HG02798 (cell line): Measurements from ENCODE around the gene C5orf63.
"Not testable (repeated sequence)": the region's sequence is repeated elsewhere in the genome, so short reads cannot be mapped to it uniquely, and the experiment has no call there.

Source experiments
- ATAC-seq: cut with Tn5 transposase; IDR thresholded peaks from one replicate; pipeline ENCODE4 v1.9.1; 2021; ENCODE audit warnings: mild to moderate bottlenecking; ENCODE audit not compliant: unreplicated experiment, poor library complexity

The C5orf63 gene

DNA sequence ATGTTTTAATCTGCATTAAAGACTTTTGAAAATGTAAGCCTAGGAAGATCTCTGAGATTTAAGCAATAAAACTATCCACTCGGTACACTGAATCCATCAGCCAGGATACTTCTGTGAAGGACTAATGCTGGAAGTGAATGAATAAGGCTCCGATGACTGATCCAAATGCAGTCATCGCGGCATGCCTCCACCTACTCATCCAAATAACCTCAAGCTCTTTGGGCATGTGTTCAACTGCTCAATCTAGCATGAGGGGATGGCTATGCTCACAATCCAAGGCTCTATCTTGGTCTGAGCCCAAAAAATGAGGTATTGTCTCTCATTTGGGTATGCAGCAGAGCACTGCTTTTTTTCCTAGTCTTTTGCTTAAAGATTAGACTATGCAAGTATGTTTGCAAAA lies 62.1 kb downstream of the C5orf63 start:
- no peak for ATAC-seq

DNA sequence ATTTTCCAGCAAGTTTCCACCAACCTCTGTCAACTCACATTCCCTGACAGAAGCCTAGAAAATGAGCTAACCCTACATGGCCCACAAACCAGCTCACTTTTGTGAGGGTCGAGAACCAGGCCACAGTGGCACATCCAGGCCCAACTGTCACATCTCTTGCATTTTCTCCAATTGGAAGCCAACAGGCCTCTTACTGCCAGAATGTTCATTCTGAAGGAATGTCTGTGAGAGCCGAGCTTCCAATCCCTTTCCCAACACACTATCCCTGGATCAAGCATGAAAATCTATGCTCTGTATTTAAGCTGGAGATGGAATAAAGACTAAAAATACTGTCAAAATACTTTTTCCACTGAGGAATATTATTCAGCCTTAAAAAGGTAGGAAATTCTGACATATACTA lies 62.9 kb downstream of the C5orf63 start:
- no peak for ATAC-seq

DNA sequence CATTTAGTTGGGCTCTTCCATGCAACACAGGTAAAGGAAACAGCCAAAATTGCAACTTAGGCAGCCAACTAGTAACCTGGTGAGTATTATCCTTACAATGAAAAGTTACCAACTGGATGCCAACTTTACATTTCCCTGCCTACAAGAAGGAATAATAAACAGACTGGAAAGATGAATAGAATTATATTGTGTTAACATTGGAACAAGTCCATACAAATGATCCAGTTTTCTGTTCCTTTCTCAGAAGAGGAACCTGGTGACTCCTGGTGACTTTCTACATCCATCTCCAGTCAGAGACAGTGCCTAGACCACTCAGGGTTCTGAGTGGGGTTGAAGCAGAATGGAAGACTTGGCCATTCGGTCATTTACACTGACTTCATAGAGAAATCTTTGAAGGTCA lies 63.5 kb downstream of the C5orf63 start:
- no peak for ATAC-seq

DNA sequence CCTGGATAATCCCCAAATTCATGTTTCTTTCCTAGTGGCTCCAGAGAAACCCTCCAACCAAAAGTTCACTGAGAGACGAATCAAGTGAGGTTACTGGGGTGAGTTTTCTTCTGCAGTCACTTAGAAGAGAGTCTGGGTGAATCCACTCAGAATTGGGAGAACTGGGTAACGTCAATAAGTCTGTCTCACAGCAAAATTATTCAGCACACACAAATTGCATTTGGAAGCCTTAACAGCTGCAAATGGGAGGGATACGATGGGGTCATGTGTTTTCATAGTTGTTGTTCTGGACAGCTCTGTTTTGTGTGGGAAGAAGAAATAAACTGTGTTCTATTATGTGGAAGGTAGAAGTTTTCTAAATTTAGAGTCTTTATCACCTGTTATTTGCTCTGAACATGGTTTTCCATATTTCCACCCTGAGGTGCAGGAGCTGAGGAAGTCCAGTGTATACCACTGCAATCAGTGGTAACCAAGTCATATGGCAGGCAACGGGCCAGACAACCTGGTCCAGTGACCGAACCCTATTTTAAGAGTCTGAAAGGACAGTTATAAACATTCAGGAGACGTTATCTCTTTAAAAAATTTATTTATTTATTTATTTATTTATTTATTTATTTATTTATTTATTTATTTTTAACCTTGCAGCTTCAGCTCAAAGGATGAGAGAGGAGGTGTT lies 64.9 kb downstream of the C5orf63 start:
- ATAC-seq, result no peak

DNA sequence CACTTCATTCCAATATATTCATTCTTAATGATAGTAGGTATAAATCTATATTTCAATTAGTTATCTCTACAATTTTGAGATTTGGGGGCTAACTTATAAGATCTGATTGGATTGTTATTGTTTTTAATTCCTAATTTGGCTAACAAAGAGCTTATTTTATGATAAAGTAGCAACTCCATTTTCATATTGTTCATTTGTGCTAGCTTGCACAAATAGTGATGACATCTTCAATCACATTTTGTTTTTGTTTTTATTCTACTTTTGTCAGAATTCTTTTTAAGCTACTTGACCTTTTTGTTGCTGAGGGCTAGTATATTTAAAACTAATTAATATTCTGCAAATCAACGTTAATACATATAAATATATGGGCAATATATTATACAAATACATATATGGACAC lies 65.8 kb downstream of the C5orf63 start:
- no peak for ATAC-seq

DNA sequence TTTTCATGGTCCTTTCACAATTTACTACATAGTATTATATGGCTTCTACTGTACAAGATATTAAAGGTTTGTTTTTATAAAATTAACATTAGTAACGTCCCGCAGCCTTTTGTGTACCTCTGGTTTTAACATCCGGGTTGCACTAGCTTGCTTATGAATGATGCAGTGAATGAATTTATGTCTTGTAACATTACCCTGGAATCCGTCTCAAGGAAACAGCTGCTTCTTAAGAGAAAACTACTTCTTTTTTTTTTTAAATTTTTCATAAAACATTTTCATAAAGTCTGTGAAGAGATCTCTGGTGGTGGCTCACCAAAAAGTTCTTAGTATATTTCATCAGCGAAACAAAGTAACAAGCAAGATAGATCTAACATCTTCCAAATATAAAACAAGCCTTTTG lies 66.6 kb downstream of the C5orf63 start:
- no peak for ATAC-seq

DNA sequence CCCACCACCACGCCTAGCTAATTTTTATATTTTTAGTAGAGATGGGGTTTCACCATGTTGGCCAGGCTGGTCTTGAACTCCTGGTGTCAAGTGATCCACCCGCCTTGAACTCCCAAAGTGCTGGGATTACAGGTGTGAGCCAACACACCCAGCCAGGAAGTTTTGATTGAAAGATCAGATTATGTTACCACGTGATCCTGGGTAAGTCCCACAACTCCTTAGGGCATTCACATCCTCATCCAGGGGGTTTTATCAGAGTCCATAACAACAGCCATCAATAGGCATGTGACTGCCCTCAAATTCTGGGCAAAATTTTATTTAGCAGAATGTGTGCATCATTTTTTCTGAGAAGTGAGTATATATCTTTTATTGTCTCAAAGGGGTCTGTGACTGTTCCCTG lies 68.0 kb downstream of the C5orf63 start:
- not testable (repeated sequence) for ATAC-seq

DNA sequence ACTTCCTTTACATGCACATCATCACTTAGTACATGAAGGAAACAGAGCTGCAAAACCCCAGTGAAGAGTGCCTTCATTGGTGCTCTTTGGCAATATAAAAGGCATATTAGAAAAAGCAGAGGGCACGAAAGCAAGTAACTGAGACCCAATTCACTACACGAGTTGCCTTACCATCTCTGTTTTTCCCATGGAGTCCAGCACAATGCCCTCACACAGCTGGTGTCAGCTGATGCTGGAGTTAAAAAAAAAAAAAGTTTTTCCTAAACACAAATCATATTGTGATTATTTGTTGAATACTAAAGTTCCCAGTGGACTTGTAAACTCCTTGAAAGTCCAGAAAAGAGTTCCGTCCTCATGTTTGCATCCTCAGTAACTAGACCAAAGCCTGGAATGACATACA lies 68.6 kb downstream of the C5orf63 start:
- no peak for ATAC-seq

DNA sequence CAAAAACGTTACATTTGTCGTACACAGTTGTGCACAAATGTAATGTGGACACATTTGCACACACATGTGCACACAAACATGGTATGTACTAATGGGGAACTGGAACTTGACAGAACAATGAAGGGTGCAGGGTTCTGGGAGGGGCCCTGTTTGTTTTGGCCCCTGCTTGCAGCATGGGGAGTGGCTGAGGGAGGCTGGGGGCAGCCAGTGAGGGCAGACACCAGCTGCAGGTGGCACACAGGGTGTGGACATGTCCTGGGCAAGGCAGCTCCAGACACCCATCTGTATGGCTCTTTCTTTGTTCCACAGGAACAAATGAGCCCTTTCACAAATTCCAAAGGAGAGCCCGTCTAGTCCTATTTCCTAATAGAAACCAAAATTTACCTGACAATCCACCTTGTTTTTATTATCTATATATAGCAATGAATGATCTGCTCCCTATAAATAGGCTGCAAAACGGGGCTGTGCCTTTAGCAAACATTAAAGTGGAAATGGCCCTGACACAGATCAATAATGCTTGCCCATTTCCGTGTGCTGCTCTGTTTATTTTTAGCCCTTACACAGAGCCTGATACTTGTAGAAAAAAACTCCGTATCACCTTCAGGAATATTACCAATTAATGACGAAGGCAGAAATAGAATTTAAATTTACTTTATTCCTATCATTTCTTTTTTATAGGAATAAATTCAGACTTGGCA lies 69.4 kb downstream of the C5orf63 start:
- no peak for ATAC-seq

DNA sequence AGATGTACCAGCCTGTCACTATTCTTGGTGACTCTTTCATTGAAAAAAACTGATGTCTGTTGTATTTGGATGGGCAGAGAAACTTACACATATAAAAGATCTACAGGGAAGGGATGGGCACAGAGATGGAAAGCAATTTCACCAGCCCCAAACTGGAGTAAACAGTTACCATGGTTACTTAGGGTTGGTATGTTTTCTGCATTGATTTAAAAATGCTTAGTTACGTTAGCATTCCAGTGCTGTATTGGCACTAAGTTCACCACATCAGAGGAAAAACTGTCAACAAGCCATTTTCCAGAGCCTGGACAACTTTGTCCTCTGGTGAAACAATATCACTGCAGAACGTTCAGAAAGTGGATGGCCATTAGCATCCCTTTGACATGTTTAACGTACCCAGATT lies 70.9 kb downstream of the C5orf63 start:
- no peak for ATAC-seq

DNA sequence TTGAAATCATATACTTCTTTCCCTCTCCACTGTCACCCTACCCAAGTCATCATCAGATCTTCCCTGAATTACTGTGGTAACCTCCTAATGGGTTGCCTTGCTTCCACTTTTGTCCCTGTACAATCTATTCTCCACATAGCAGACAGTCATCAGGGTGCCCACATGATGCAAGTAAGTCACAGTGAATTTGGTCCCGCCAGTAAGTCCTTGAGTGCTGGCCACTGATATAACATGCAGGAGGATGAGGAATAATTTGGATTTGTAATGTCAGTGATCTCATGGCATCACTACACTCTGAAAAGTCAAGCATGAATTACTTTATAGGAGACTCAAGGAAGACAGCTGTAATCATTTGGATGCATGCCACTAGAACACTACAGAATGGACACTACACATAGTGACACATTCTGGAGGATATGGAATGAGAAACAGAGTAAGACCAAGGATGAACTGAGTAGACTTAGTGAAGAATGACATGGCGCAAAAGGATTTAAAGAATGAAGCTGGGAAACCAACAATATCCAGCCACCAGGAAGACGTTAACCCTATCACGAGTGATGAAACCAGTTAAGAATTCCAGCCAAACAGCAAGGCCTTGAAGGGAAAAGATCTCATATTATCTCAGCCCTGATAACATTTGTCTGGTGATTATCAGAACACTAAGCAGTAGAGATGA lies 71.5 kb downstream of the C5orf63 start:
- no peak for ATAC-seq
